RWPE2 (cell line): Measurements from ENCODE around the gene ERGIC1.

Source experiments
- ATAC-seq: fragments of 200-7000 bp; cut with Tn5 transposase; 3 replicates; pipeline ENCODE4 v1.9.1; 2021; ENCODE audit warnings: low read depth
- DNase-seq: peaks from one replicate; pipeline ENCODE4 v3.0.0-alpha.2; 2020; ENCODE audit warnings: low spot score
- H3K27ac ChIP-seq: fragments of 450-650 bp; 2 replicates; pipeline ENCODE4 v1.5.1; 2017; ENCODE audit warnings: mild to moderate bottlenecking; ENCODE audit not compliant: poor library complexity, severe bottlenecking
- H3K27me3 ChIP-seq: fragments of 250-450 bp; sonication (Bioruptor Pico); 2 replicates; pipeline ENCODE4 v1.5.1; 2021; ENCODE audit warnings: mild to moderate bottlenecking, moderate library complexity; ENCODE audit not compliant: insufficient read depth, poor library complexity, severe bottlenecking
- H3K36me3 ChIP-seq: fragments of 250-450 bp; sonication (Bioruptor Pico); 2 replicates; pipeline ENCODE4 v1.5.1; 2020; ENCODE audit warnings: low read depth, mild to moderate bottlenecking, moderate library complexity
- H3K4me1 ChIP-seq: fragments of 250-450 bp; sonication (Bioruptor Pico); 2 replicates; pipeline ENCODE4 v1.5.1; 2021; ENCODE audit warnings: mild to moderate bottlenecking, moderate library complexity; ENCODE audit not compliant: insufficient read depth, poor library complexity, severe bottlenecking
- H3K4me3 ChIP-seq: fragments of 250-450 bp; sonication (Bioruptor Pico); 2 replicates; pipeline ENCODE4 v1.5.1; 2021; ENCODE audit warnings: mild to moderate bottlenecking, moderate library complexity; ENCODE audit not compliant: severe bottlenecking
- H3K9me3 ChIP-seq: fragments of 250-450 bp; sonication (Bioruptor Pico); 2 replicates; pipeline ENCODE4 v1.5.1; 2021; ENCODE audit warnings: mild to moderate bottlenecking, moderate library complexity; ENCODE audit not compliant: severe bottlenecking
- TF ChIP-seq, protein P1 (sequence below): fragments of 450-650 bp; IDR thresholded peaks from one replicate; pipeline ENCODE4 v1.5.1; 2017; ENCODE audit warnings: mild to moderate bottlenecking, moderate library complexity; ENCODE audit not compliant: poor library complexity, severe bottlenecking

Gene ERGIC1

DNA sequence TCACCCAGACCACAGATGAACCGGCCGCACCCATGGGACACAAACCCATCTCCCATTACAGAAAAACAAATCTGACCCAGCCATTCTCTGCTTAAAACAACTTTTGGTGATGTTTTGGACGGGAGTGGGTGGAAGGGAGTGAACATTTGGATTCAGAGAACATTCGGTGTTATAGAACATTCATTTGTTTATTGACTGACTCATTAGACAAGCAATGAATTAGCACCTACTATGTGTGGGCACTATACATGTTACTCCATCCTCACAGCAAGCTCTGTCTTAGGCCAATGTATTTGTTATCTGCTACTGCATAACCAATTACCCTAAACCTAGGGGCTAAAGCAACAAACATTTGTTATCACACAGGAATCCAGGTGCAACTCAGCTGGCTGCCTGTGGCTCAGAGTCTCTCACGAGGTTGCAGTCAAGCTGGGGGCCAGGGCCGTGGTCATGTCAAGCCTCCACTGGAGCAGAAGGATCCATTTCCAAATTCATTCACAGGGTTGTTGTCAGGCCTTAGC, 5.1 kb upstream of the ERGIC1 start:
- TF ChIP-seq, protein P1, sequence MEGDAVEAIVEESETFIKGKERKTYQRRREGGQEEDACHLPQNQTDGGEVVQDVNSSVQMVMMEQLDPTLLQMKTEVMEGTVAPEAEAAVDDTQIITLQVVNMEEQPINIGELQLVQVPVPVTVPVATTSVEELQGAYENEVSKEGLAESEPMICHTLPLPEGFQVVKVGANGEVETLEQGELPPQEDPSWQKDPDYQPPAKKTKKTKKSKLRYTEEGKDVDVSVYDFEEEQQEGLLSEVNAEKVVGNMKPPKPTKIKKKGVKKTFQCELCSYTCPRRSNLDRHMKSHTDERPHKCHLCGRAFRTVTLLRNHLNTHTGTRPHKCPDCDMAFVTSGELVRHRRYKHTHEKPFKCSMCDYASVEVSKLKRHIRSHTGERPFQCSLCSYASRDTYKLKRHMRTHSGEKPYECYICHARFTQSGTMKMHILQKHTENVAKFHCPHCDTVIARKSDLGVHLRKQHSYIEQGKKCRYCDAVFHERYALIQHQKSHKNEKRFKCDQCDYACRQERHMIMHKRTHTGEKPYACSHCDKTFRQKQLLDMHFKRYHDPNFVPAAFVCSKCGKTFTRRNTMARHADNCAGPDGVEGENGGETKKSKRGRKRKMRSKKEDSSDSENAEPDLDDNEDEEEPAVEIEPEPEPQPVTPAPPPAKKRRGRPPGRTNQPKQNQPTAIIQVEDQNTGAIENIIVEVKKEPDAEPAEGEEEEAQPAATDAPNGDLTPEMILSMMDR, result no peak
- no peak overlapping the region for H3K4me3 ChIP-seq
- no peak for DNase-seq
- peak; percentile 11; the same call in 2 of the 3 replicates for ATAC-seq
- no peaks in the 10 kb centered on the region for H3K27me3 ChIP-seq
- no peaks in the 10 kb centered on the region for H3K36me3 ChIP-seq
- no peak overlapping the region for H3K27ac ChIP-seq
- H3K9me3 ChIP-seq, result peaks cover 6% of the 10 kb centered on the region
- H3K4me1 ChIP-seq, result peaks cover 13% of the 10 kb centered on the region

DNA sequence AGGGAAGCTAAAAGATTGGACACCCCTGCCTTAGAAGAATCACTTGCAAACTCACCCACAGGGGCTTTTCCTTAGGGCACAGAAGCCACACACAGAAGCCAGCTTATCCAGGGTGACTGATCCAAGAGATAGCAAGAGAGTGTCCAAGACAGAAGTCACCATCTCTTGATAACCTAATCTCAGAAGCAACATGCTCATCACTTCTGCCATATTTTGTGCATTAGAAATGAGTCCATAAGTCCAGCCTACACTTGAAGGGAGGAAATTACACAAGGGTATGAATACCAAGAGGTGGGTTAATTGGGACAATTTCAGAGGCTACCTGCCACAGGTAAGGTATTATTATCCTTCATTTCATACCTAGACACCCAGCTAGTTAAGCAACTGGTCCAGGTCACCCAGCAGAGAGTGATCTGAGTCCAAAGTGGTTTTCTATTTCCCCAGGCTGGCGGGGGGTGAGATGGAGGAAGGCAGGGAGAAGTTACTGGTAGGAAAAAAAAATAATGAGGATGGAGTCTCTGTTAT, 3.7 kb upstream of the ERGIC1 start:
- H3K9me3 ChIP-seq, result peaks cover 5% of the 10 kb centered on the region
- TF ChIP-seq, protein P1, result no peak
- H3K36me3 ChIP-seq, result peaks cover under 1% of the 10 kb centered on the region
- DNase-seq (no peak), ATAC-seq (no peak)
- H3K27ac ChIP-seq, result peak overlapping the region; percentile 21
- H3K27me3 ChIP-seq, result no peaks in the 10 kb centered on the region
- peaks cover 15% of the 10 kb centered on the region for H3K4me1 ChIP-seq
- H3K4me3 ChIP-seq, result no peak overlapping the region

DNA sequence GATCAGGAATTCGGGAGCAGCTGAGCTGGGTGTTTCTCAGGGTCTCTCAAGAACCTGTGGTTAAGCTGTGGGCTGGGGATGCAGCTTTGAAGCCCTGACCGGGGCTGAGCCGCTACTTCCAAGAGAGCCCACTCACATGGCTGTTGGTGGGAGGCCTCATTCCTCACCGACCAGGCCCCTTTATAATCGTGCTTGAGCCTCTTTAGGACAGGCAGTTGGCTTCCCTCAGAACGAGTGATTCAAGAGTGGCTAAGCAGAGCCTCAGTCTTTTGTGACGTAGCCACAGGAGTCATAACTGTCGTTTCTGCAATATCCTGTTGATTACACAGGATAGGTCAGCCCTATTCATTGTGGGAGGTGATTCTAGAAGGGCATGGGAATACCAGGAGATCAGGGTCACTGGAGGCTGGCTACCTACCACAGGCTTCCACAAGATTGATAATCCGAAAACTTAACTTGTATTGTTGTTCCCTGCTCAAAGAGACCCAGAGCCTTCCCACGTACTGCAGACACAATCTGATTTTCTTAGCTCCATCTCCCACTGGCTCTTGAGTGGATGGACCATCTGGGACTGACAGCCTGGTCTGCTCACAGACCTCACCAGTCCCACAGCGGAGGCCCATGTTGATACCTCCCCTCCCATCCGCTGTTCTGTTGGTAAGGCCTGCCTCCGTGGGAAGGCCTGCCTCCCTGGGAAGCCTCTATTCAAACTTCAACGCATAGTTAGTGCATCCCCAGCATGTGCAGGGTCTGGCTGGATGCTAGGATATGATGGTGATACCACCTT, 3.0 kb upstream of the ERGIC1 start:
- DNase-seq (no peak), ATAC-seq (peak; percentile 61)
- Histone ChIP-seq H3K27me3 (no peaks in the 10 kb centered on the region), H3K4me1 (peaks cover 18% of the 10 kb centered on the region), H3K9me3 (no peaks in the 10 kb centered on the region), H3K4me3 (no peak overlapping the region), H3K36me3 (peaks cover 8% of the 10 kb centered on the region), H3K27ac (peak overlapping the region; percentile 21)
- TF ChIP-seq, protein P1, result no peak

DNA sequence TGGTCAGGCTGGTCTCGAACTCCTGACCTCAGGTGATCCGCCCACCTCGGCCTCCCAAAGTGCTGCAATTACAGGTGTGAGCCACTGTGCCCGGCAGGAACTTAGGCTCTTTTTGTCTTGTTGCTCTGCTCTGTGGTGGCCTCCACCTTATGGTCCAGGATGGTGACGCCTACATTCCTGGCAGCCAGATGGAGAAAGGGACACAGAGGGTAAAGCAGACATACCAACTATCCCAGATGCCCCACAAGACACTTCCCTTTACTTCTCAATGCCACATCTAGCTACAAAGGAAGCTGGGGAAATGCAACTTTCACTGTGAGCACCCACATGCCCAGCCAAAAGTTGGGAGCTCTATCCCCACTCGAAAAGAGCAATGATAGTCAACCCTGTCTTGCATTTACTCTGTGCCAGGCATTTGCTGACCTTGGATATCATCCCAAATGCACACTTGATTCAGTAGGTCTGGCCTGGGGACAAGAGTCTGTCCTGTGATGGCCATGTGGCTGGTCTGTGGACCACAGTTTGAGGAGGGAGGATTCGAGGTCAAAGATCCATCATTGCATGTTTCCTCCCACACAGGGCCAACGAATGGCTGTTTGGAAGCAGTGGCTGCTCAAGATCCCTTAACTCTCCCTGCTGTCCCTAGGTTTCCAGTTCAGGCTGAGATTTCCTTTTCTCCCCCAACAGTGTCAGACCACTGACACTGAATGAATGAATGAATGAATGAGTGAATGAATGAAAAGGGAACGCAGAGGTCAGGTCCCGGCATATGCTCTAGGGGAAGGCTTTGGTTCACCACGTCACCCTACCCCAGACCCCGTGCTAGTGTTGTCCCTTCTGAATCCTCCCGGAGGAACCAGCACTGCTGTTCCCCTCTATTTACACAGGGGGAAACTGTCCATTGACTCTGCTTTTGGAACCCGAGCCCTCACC, 1.4 kb upstream of the ERGIC1 start:
- H3K9me3 ChIP-seq, result no peaks in the 10 kb centered on the region
- H3K36me3 ChIP-seq, result peaks cover 24% of the 10 kb centered on the region
- ATAC-seq (no peak), DNase-seq (no peak)
- H3K4me3 ChIP-seq, result no peak overlapping the region
- H3K27me3 ChIP-seq, result no peaks in the 10 kb centered on the region
- TF ChIP-seq, protein P1, result no peak
- peaks cover 18% of the 10 kb centered on the region for H3K4me1 ChIP-seq
- peak overlapping the region; percentile 66 for H3K27ac ChIP-seq
